Neutrophil (primary cell): ENCODE data around the gene MACROD1.

Experiments
- H3K27ac ChIP-seq: fragments of 200-600 bp; sonication (generic); 2 replicates; pipeline ENCODE4 v1.5.1; 2016; ENCODE audit warnings: mild to moderate bottlenecking, moderate library complexity
- H3K27me3 ChIP-seq: fragments of 200-600 bp; sonication (generic); 2 replicates; pipeline ENCODE4 v1.6.0; 2016; ENCODE audit warnings: mild to moderate bottlenecking
- H3K36me3 ChIP-seq: fragments of 200-600 bp; sonication (generic); 2 replicates; pipeline ENCODE4 v1.5.1; 2017
- H3K4me1 ChIP-seq, 2 experiments: fragments of 200-600 bp in 1 of 2; sonication (generic) in 1 of 2; 1 replicate in 1 of 2; 2 replicates in 1 of 2; pipeline versions ENCODE4 v1.5.1 to v1.6.1; 2013 to 2016; ENCODE audit warnings: low read depth in 1 of 2, low read length in 1 of 2, mild to moderate bottlenecking in 1 of 2, moderate library complexity in 1 of 2; ENCODE audit not compliant: control insufficient read depth in 1 of 2, insufficient read depth in 1 of 2
- H3K4me3 ChIP-seq, 2 experiments: fragments of 200-600 bp in 1 of 2; sonication (generic) in 1 of 2; 1 replicate in 1 of 2; 2 replicates in 1 of 2; pipeline ENCODE4 v1.5.1; 2013 to 2016; ENCODE audit warnings: low read depth in 1 of 2, low read length in 1 of 2, mild to moderate bottlenecking in 1 of 2, moderate library complexity in 1 of 2
- H3K9me3 ChIP-seq: fragments of 200-600 bp; sonication (generic); 2 replicates; pipeline ENCODE4 v1.5.1; 2016
- TF ChIP-seq, protein P1 (sequence below): fragments of 200-600 bp; sonication (generic); IDR thresholded peaks from 2 replicates; pipeline ENCODE4 v1.5.1; 2016; ENCODE audit warnings: antibody characterized with exemption

Gene MACROD1

GRCh38 chr11:64131683-64132190, 34.2 kb downstream of the MACROD1 start:
- H3K4me1 ChIP-seq, result no peaks in the 10 kb centered on the region
- TF ChIP-seq, protein P1, sequence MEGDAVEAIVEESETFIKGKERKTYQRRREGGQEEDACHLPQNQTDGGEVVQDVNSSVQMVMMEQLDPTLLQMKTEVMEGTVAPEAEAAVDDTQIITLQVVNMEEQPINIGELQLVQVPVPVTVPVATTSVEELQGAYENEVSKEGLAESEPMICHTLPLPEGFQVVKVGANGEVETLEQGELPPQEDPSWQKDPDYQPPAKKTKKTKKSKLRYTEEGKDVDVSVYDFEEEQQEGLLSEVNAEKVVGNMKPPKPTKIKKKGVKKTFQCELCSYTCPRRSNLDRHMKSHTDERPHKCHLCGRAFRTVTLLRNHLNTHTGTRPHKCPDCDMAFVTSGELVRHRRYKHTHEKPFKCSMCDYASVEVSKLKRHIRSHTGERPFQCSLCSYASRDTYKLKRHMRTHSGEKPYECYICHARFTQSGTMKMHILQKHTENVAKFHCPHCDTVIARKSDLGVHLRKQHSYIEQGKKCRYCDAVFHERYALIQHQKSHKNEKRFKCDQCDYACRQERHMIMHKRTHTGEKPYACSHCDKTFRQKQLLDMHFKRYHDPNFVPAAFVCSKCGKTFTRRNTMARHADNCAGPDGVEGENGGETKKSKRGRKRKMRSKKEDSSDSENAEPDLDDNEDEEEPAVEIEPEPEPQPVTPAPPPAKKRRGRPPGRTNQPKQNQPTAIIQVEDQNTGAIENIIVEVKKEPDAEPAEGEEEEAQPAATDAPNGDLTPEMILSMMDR, result no peak
- H3K4me3 ChIP-seq, result no peak overlapping the region
- H3K27me3 ChIP-seq, result peaks cover 30% of the 10 kb centered on the region
- H3K36me3 ChIP-seq, result no peaks in the 10 kb centered on the region
- H3K27ac ChIP-seq, result no peak overlapping the region
- no peaks in the 10 kb centered on the region for H3K9me3 ChIP-seq

DNA sequence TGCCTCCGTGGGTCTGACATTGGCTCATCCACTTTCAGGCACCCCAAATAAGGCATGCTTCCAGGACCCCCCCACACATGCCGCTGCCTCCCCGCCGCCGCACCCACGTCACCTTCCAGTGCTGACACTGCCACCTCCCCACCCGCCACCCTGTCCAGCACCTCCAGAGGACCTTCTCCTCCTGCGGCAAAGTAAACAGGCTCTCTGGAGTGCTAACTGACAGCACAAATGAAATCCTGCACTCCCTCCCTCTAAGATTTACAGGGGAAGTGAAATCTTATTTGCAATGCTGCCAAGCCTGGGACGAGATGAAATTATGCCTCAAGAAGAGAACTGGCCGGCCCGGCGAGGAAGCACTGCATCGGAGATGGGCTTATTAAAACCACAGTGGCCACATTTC, 35.3 kb downstream of the MACROD1 start:
- Histone ChIP-seq H3K4me3 (no peak overlapping the region), H3K27me3 (peaks cover 41% of the 10 kb centered on the region), H3K27ac (no peak overlapping the region), H3K36me3 (no peaks in the 10 kb centered on the region), H3K9me3 (no peaks in the 10 kb centered on the region), H3K4me1 (no peaks in the 10 kb centered on the region)
- TF ChIP-seq, protein P1, result no peak

- TF ChIP-seq, protein P1, result no peak
- H3K9me3 ChIP-seq, result no peaks in the 10 kb centered on the region
- H3K4me1 ChIP-seq, result no peaks in the 10 kb centered on the region
- H3K4me3 ChIP-seq, result no peak overlapping the region
- H3K27me3 ChIP-seq, result peaks cover 50% of the 10 kb centered on the region
- no peak overlapping the region for H3K27ac ChIP-seq
- H3K36me3 ChIP-seq, result no peaks in the 10 kb centered on the region
Measured at GRCh38 chr11:64129403-64129802, 36.5 kb downstream of the MACROD1 start.

DNA sequence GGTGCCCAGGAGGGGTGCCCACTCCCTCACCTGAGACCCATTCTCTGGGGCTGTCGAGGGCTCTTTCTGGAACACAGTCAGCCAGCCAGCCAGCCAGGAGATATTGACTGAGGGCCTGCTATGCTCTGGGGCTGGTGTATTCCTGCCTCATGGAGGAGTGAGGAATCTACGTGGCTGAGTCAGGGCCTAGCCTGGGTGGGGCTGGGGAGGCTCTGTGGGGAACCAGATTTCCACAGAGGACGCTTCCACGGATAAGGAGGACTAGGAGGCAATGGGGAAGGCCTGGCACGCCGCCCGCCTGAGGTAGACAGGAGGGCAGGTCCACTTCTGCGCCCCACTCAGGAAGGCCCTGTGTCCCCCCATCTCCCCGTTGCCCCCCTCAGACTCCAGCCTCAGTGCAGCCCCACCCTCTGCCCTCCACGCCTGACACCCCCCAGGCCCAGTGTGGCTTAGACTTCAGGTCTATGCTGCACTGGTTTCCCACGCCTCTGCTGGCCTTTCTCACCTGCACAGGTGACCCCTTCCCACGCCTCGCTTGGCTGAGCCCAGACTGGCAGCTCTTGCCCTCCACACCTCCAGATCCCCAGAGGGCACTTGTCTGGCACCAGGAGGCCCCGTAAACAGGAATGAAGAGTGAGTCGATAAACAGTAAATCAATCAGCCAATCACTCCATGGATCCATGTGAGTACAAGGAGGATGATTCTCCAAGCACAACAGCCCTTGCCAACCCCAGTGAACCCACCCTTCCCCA, 37.5 kb downstream of the MACROD1 start:
- Histone ChIP-seq H3K4me3 (no peak overlapping the region), H3K27me3 (peaks cover 56% of the 10 kb centered on the region), H3K27ac (no peak overlapping the region), H3K36me3 (no peaks in the 10 kb centered on the region), H3K9me3 (no peaks in the 10 kb centered on the region), H3K4me1 (no peaks in the 10 kb centered on the region)
- TF ChIP-seq, protein P1, result no peak

- Histone ChIP-seq H3K27me3 (peaks cover 49% of the 10 kb centered on the region), H3K36me3 (no peaks in the 10 kb centered on the region), H3K4me1 (no peaks in the 10 kb centered on the region), H3K9me3 (no peaks in the 10 kb centered on the region), H3K4me3 (no peak overlapping the region), H3K27ac (no peak overlapping the region)
- TF ChIP-seq, protein P1, result no peak
Measured at GRCh38 chr11:64127267-64128072, 38.4 kb downstream of the MACROD1 start.
